MM.1S (cell line): ENCODE results near the gene LYPLA2.

Source experiments
- CTCF ChIP-seq: fragments of 300-600 bp; sonication (generic); IDR thresholded peaks from 2 replicates; pipeline ENCODE4 v1.5.1; 2016; ENCODE audit warnings: antibody characterized with exemption, low read length, mixed read lengths
- EZH2 ChIP-seq: fragments of 300-600 bp; sonication (generic); optimal IDR thresholded peaks from 2 replicates; pipeline ENCODE3; 2017; ENCODE audit warnings: low read depth, mild to moderate bottlenecking, antibody characterized with exemption, low read length, mixed read lengths
- EZH2phosphoT487 ChIP-seq: fragments of 300-600 bp; sonication (generic); IDR thresholded peaks from 2 replicates; pipeline ENCODE4 v1.6.1; 2018; ENCODE audit warnings: antibody characterized with exemption, low read length

- no peak for TF ChIP-seq CTCF
- TF ChIP-seq EZH2, result no peak
- TF ChIP-seq EZH2phosphoT487, result no peak
Observed at GRCh38 chr1:23752909-23753308, 38.0 kb upstream of the LYPLA2 start.
